Measurements from ENCODE around the gene SPTBN2.

SPTBN2 gene

DNA sequence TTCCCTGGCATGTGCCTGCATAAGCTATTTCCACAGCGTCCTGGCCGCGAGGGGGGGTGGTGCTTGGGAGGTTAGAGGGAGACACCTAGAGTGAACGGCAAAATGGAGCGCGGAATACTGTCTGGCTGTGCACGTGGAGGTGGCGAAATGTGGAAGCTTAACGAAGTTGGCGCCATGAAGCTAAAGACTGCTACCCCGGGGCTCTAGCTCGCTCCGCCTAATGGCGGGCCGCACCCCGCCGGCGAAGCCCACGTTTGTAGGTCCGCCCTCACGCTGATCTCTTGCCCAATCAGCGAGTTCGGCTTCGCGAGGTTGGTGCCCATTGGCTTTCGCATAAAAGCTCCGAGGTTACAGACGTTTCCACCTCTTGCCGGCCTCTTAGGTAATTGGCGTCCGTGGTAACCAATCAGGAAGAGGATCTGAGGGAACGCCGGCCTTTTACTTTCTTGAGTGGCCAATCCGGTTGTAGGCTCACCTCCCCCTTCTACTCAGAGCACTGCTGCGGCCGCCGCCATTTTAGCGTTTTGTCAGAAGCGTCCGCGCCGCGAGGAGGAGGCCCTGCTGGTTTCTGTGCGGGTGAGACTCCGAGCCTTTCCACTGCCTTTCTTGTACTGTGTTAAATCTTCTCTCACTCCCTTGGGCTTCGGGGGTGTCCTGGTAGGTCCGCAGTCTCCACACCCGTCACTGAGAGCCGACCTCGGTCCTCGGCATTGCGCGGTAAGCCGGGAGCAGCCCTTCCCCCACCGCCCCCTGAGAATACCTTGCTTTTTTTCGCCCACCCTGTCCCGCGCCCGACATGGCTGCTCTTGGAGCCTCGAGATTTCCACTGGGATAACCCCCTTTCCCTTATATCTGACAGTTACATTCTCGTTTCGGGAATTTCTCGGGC is 90.6 kb downstream of the SPTBN2 start, which contains the start of gene RBM4:
TSS of gene RBM4 (plus strand) at position 527 of the 889 bp plus-strand sequence. CDS start 1,009 bp downstream, outside the sequence.
- peak; percentile 89 for DNase-seq (ENCODE audit: low read depth)

DNA sequence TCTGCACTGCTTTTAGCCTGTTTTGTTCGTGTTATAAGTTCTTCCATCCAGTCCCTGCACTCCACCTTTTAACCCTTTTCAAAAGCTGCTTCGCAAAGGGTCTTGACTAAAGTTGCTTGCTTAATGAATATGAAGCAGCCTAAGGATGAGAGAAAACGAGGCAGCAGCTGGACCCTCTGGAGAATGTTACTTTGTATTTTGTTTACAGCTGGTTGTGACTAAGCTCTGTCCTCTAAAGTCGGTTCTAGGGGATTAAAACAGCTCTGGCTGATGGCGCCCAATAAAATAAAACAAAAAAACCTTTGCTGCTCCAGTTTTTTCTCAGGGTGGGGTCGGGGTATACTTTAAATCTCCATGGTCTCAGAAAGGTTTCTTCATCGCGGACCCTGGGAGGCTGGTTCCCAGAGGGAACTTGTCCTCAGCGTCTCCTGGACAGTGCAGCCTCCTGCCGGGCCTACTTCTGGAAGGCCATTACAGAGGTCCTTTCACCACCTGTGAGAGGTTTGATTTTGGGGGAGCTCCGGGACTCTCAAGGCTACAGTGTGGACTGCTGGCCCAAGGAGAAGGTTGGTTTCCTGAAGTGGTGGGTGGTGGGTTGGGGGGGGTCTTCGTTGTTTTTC is 91.3 kb downstream of the SPTBN2 start:
- no peak for DNase-seq (ENCODE audit: low read depth)

- no peak for DNase-seq (ENCODE audit: low read depth)
Observed at GRCh38 chr11:66636411-66636810, 92.6 kb downstream of the SPTBN2 start.

Measured in activated T-helper 9 cell treated with anti-CD3 and anti-CD28 coated beads, Interleukin-2, amount 50 U/mL, for 16 hours (primary cell).